ENCODE measurements around the gene BCAS3.
"Not testable (repeated sequence)": the region's sequence is repeated elsewhere in the genome, so short reads cannot be mapped to it uniquely, and the experiment has no call there.

- not testable (repeated sequence) for TF ChIP-seq CTCF (IDR thresholded peaks at IDR 0.05); POLR2A (IDR thresholded peaks at IDR 0.05); EP300 (IDR thresholded peaks at IDR 0.05; ENCODE audit: low read depth)
Measured at GRCh38 chr17:61357061-61357460, 679.4 kb downstream of the BCAS3 start.

Measured in transverse colon (tissue), 3 donors.